SU-DHL-6 (cell line): Measurements from ENCODE around the gene POU2F3.

Experiments used
- CTCF ChIP-seq: fragments of 200-600 bp; sonication (generic); IDR thresholded peaks from one replicate; pipeline ENCODE4 v1.5.1; 2017; ENCODE audit warnings: antibody characterized with exemption, mild to moderate bottlenecking, low read length, moderate library complexity; ENCODE audit not compliant: insufficient read depth, poor library complexity, severe bottlenecking
- EZH2phosphoT487 ChIP-seq: fragments of 200-600 bp; sonication (generic), shearing (Covaris generic); conservative IDR thresholded peaks from 2 replicates; pipeline ENCODE4 v1.6.1; 2018; ENCODE audit warnings: mild to moderate bottlenecking, antibody characterized with exemption, low read length, moderate library complexity, mixed read lengths

- no peak for TF ChIP-seq CTCF
- TF ChIP-seq EZH2phosphoT487: no peak
These were observed 32.4 kb downstream of the POU2F3 start for GRCh38 chr11:120272303-120272702.
